GM21528 (cell line): ENCODE measurements around the gene CALD1.

Source experiments
- ATAC-seq: cut with Tn5 transposase; IDR thresholded peaks from one replicate; pipeline ENCODE4 v1.9.1; 2021; ENCODE audit warnings: mild to moderate bottlenecking, moderate library complexity; ENCODE audit not compliant: unreplicated experiment, low FRiP score

The CALD1 gene

DNA sequence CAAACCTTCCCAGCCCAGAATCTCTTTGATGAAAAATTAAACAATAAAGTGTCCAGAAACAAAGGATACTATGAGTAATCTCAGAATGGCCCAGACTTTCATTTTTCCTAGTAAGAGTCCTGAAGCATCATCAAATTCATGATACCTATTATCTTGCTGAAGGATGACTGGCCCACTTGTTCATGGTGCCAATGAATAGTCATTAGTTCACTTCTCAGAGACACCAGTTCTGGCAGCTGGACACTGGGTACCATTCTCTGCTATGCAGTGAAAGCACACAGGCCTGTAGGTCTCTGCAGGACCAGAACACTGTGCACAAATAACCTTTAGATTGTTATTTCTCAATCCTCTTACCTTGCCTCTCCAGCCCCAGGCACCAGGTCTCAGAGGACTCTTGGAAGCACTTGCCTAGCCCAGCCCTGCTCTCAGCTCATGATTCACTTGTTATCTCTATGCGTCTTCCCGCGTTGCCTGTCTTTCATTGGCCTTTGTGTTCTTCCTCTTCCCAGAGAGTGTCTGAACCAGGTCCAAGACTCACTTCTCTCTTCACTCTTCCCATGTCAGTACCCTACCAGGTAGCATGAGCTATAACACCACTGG is 108.8 kb downstream of the CALD1 start:
- no peak for ATAC-seq

DNA sequence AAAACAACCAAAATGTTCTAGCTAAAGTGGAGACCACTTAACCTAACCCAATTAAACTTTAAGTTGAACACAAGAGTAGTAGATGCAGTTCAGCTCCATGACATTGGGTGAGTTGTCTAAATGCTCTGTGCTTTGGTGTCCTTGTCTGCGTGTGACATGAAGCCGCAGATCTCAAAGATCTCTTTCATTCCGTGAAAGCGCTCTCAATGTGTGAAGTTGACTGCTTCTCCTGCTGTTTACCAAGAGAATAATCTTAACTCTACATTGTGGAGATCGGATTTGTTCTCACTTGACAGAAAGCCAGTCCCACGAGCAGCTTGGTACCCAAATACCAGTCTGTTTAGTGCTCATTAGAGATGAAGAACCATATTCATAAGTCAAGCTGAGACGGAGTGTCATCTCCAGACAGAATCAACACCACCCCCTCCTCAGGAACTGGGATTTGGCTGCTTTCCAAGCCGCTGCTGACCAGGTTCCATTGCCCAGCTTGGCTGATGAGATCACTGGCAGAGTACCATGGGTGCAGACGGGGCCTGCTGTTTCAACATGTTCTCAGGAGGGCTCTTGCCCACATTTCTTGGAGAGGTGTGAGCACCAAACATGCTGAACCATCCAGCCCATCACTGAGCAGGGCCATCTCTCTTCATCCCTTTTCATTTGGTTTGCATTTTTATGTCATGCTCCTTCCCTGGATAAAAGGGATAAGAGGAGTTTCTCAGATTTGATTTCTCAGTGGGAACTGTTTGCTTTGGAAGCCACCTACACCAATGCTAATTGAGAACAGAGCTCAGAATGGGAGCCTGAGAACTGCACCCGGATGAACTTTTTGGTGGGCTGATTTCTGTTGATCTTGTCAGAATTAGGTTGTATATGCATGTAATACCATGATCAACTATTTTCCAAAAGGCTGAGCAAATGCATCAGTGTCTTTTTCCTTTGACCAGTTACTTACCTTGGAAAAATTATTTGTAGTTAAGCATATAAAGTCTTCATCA is 111.1 kb downstream of the CALD1 start:
- ATAC-seq: no peak

DNA sequence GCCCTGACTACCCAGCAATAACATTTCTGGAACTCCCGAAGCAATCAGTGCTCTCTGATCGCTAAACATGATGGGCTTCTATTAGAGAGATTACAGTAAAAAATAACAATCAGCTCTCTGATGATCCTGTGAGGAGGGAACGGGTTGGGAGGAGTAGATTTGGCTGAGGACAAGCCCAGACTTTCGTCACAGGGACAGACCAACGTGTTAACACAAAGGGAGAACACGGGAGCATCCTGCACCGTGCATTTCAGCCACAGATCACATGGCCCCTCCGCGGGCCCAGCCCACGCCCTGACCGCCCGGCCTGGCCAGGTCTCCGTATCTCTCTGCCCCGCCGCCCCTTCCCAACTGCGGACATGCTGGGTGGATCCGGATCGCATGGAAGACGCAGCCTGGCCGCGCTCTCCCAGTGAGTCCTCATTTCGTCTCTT is 111.8 kb downstream of the CALD1 start:
- ATAC-seq: no peak

DNA sequence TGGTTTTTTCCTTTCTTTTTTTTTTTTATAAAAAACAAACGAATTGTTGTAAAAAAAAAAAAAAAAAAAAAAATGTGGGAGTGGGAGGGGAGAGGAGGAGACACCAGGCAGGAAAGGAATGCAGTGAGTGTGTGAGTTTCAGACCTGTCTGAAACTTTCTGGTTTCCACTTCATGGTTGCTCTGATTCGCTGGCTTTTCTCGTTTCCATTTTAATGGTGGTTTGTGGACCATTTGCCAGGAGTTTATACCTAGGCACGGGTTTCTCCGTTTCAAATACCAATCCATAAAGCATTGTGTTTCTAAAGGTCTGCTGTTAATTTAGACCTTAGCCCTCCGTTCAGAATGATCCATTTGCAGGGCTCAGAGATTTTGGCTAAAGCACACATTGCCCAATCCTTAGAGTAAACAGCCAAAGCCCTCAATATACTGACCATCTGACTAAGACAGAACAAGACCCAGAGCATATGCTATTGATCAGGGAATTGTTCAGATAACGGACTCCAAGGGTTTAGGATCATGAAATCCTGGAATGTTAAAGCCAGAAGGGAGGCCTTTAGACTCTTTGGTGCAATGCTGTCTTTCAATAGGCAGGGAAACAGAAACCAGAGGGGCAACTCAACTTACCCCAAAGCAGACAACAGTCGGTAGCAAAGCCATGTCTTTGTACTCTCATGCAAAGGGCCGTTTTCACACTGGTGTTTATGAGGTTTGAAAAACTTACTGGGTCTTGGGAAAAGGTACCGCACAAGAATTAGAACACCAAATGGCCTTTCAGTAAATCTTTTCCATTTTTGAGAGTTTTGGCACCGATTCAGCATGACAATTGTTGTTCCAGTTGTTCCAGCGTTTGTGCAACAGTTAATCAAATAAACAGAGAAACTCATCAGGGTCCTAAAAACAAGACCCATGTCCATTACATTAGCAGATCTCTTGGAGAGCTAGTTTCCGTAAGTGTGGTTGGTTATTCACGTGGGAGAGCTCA is 112.6 kb downstream of the CALD1 start:
- no peak for ATAC-seq

DNA sequence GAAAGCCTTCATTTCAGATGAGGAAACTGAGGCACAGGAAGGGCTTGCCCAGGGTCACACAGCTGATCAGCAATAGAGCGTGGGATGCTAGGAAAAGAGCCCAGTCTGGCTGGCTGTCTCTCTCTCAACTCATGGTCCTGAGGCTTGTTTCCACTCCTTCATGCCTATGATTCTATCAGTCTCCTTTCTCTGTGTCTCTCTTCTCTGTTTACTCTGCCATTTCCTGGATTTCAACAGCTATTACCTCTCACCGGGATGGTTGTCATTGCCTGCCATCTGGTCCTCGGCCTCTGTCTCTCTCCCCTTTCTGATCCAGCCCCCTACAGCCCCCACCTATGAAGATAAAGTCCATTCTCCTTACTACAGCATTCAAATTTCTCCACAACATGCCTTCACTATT is 113.5 kb downstream of the CALD1 start:
- no peak for ATAC-seq

DNA sequence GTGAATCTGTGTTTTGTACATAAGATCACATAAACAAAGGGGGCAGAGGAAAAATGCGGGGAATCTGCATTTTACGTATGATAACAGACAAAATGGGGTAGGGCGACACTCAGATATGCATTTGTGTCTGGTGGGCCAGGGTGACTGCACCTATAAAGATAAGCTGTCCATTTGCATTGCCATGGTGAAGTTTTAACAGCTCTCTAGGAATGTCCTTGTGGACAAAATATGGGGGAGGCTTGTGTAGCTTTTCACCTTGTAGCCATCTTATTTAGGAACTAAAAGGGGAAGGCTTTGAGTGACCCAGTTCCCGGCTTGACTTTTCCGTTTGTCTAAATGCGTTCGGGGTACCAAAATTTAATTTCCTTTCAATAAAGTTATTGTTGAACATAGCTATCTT is 114.5 kb downstream of the CALD1 start:
- no peak for ATAC-seq

DNA sequence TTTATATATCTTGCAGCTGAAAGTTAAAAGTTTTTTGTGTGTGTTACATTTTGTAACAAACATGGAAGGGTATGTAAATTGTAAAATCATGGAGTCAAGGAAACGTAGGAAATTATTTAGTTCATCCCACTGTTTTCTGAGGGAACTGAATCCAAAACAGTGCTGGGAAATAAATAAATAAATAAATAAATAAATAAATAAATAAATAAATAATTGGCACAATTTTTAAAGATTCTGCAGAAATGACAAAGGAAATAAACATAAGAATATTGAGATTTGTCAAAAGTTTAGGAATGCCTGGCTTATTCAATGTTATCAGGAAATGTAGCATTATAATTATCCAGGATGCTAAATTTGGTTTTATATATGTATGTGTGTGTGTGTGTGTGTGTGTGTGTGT is 115.5 kb downstream of the CALD1 start:
- no peak for ATAC-seq

DNA sequence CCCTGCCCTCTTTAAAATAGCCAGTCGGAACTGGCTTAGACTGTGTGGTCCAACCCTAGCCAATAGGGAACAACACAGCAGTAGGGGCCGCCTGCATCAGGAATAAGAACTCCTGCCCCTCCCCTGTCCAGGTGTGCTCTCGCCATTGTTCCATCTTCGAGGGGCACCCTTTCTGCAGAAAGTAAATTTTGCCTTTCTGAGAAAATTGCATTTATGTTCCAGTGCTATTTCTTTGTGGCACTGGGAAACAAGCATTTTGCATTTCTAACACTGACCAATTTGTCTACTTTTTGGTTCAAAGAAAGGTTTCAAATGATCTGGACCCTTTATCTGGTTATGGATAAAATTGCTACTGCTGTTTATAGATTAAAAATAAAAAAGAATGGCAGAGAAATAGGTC is 116.6 kb downstream of the CALD1 start:
- no peak for ATAC-seq

DNA sequence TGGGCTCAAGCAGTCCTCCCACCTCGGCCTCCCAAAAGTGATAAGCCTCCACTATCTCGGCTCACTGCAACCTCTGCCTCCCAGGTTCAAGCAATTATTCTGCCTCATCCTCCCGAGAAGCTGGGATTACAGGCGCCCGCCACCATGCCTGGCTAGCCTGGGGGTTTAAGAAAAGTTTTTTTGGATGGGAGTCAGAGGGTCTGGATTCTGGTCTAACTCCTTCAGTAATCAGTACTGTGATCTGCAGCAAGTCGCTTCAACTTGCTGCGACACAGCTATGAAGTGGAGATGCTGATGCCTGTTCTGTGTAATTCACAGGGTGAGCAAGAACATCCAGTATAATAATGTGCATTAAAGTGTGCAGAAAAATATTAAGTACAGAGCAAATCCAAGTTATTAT is 118.5 kb downstream of the CALD1 start:
- no peak for ATAC-seq

DNA sequence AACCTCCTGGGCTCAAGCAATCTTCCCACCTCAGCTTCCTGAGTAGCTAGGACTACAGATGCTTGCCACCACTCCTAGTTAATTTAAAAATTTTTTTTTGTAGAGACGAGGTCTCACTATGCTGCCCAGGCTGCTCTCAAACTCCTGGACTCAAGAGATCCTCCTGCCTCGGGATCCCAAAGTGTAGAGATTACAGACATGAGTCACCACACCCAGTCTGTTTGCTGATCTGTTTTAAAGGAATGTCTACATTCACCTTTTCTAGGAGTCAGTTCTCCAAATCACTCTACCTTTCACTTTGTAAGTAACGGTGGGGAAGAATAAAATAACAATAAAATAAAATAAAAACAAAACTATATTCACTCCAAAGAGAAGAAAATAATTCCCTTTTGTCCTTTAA is 120.3 kb downstream of the CALD1 start:
- ATAC-seq: no peak

DNA sequence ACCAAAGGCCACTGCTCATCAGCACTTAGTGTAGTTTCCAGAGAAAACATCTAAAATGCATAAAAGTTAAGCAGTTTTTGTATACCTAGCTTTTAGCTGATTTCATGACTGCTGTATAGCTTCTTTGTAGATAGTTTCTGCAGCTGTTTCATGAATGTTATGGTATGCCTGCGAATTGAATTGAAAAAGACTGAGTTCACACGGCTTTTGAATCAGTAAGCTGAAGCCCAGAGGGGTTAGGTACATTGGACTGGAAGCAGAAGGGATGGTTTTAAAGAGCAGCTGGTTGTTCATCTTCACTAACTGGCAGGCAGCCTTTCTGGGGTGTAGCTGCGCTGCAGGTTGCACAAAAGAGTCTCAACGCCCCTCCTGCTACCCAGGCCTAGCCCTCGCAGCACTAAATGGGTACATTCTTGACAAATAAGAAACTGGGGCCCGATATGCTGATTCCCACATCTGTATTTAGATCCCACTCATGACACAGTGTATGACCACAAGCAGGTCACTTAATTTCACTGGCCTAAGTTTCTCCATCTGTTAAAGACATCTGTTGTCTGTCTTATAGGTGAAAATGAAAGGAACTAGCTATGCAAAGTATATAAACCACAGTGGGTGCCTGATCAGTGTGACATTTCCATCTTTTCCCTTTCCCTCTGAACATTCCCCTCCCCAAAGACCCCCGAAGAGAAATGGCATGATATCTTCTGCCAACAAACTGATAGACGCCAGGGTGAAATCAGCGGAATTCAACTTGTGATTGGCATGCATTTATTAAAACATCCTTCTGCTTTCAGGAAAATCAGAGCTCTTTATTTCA is 120.9 kb downstream of the CALD1 start:
- ATAC-seq: peak; percentile 89

DNA sequence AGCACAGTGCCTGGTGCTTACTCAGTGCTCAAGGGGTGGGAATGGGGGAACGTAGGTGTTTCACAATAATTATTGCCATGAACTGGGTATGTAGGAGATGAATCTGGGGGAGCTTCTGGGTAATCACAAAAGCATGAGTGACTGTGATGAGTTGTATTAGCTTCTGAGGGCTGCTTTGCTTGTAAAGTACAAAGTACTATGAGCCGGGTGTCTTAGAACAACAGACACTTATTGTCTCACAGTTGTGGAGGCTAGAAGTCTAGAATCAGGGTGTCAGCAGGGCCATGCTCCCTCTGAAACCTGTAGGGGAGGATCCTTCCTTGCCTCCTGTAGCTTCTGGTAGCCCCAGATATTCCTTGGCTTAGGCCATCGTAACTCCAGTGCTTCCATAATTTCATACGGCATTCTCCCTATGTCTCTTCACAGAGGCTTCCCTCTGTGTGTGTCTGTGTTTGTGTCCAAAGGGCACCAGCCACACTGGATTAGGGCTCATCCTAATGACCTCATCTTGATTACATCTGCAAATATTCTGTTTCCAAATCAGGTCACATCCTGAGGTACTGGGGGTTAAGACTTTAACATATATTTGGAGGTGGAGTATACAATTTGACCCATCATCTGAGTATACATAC is 122.1 kb downstream of the CALD1 start:
- no peak for ATAC-seq

DNA sequence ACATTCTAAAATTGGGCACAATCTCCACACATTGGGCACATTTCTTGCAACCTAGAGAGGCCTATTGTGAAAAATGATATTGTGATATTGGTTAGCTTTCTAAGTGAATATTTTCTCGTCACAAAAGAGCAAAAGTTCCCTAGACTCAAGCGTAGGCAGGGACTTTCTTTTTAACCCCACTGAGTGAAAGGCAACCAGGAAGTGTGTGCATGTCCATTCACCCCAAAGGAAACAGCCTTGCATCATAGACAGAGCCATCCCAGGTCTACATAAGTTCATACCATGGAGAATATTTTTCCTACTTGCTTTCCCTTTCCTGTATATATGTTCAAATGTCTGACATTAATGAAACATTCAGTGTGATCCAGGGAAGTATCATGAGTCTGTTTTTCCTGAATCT is 122.6 kb downstream of the CALD1 start:
- no peak for ATAC-seq

DNA sequence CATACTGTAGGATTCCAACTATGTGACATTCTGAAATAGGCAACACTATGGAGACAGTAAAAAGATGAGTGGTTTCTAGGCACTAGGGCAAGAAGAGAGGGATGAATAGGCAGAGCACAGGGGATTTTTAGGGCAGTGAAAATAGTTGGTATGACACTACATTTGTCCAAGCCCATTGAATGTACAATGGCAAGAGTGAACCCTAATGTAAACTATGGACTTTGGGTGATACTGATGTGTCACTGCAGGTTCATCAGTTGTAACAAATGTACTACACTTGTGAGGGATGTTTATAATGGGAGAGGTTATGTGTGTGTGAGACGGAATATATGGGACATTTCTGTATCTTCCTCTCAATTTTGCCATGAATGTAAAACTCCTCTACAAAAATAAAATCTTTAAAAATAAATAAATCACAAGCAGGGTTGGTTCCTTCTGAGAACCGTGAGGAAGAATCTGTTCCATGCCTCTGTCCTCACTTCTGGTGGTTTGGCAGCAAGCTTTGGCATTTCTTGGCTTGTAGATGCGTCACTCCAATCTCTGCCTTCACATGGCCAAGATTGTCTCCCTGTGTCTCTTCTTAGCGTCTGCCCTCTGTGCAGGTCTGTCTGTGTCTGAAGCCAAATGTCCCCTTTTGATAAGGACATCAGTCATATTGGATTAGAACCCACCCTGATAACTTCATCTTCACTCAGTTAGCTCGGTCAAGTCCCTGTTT is 123.8 kb downstream of the CALD1 start:
- no peak for ATAC-seq

DNA sequence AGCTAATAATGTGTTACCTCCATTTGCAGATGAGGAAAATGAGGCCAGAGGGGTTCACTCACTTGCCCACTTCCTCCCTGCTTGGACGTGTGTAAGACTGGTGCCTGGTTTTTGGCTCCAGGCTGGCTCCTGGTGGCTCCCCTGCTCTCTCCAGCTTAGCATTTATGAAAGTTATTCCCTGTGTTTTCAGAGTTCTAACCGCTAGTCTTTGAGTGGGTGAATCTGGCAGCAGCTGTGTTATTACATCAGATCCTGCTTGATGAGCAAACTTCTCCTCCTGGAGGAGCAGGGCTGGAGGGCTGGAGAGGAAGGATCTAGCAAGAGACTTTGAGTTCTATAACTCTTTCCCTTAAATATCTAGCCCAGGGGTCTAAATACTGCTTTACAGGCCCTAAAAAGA is 125.9 kb downstream of the CALD1 start:
- ATAC-seq: no peak

DNA sequence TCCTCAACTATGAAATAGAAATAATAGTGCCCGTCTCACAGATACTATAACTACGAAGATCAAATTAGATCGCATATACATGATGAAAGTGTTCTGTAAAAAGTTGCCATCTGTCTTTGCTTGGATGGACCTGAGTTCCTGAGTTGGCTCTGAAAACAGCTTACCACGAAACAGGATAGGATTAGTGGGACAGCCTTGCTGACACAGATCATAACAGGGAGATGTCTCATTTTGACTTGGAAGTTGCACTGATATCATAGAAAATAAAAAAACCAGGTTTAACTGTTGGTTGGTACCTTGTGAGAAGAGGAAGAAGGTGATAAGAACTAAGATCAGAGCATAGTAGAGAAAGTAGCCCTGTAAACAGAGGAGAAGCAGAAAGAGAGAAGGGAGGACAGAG is 127.6 kb downstream of the CALD1 start:
- no peak for ATAC-seq

DNA sequence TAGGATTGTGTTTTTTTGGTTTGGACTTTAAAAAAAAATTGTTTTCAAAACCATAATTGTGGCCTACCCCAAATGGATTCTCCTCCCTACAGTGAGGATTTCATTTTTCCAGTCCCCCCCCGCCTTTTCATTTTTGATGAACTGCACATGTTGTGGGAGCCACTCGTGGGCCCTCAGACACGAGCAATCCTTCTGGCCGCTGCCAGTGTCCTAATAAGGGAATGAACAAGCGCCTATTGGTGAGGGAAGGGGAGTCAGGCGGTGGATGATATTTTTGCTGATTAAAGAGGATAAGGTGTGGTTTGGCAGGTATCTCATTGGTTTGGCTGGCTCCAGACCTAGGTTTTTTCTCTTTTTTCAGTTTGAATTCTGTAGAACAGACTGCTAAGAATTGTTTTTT is 128.2 kb downstream of the CALD1 start:
- no peak for ATAC-seq

DNA sequence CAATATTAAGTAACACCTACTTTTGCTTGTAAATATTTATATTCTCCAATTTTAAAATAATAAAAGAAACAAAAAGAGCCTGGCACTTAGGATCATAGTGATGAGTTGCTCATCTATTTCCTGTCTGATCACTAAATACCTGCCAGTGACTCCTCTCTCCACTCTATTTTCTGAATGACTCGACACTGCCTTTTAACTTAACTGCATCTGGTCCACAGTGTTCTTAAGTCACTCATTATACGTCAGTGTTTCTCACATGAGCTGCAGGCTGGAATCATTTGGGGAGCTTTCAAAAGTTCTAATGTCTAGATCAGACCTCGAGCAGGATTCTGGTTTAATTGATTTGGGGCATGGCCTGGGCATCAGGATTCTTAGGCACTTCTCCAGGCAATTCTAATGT is 128.9 kb downstream of the CALD1 start:
- no peak for ATAC-seq
